GM18519 (cell line): Measurements from ENCODE around the gene DDX6.
"Not testable (repeated sequence)": the region's sequence is repeated elsewhere in the genome, so short reads cannot be mapped to it uniquely, and the experiment has no call there.

ENCODE experiments used
- ATAC-seq: cut with Tn5 transposase; IDR thresholded peaks from one replicate; pipeline ENCODE4 v1.9.1; 2021; ENCODE audit warnings: mild to moderate bottlenecking, moderate library complexity; ENCODE audit not compliant: unreplicated experiment, low FRiP score

DDX6 gene

GRCh38 chr11:118748056-118748455 lies 42.9 kb downstream of the DDX6 start:
- ATAC-seq: no peak

GRCh38 chr11:118746988-118747585 lies 43.9 kb downstream of the DDX6 start:
- ATAC-seq: no peak

- no peak for ATAC-seq
These were observed 46.9 kb downstream of the DDX6 start for GRCh38 chr11:118744046-118744445.

GRCh38 chr11:118742304-118742703 lies 48.7 kb downstream of the DDX6 start:
- no peak for ATAC-seq

GRCh38 chr11:118740892-118741291 lies 50.1 kb downstream of the DDX6 start:
- ATAC-seq: no peak

GRCh38 chr11:118735203-118735602 lies 55.8 kb downstream of the DDX6 start:
- ATAC-seq: no peak

GRCh38 chr11:118734031-118734430 lies 56.9 kb downstream of the DDX6 start:
- no peak for ATAC-seq

GRCh38 chr11:118729753-118730152 lies 61.2 kb downstream of the DDX6 start:
- not testable (repeated sequence) for ATAC-seq

- ATAC-seq: not testable (repeated sequence)
These were observed 62.9 kb downstream of the DDX6 start for GRCh38 chr11:118728112-118728511.

GRCh38 chr11:118727721-118728066 lies 63.3 kb downstream of the DDX6 start:
- not testable (repeated sequence) for ATAC-seq

- not testable (repeated sequence) for ATAC-seq
These were observed 63.8 kb downstream of the DDX6 start for GRCh38 chr11:118727001-118727720.

GRCh38 chr11:118721478-118722015 lies 69.4 kb downstream of the DDX6 start:
- ATAC-seq: not testable (repeated sequence)

- not testable (repeated sequence) for ATAC-seq
These were observed 70.2 kb downstream of the DDX6 start for GRCh38 chr11:118720740-118721139.

- not testable (repeated sequence) for ATAC-seq
These were observed 70.9 kb downstream of the DDX6 start for GRCh38 chr11:118720078-118720477.

GRCh38 chr11:118718562-118718961 lies 72.4 kb downstream of the DDX6 start:
- not testable (repeated sequence) for ATAC-seq

GRCh38 chr11:118717733-118718132 lies 73.2 kb downstream of the DDX6 start:
- not testable (repeated sequence) for ATAC-seq

- ATAC-seq: not testable (repeated sequence)
These were observed 73.7 kb downstream of the DDX6 start for GRCh38 chr11:118717221-118717620.

- no peak for ATAC-seq
These were observed 75.1 kb downstream of the DDX6 start for GRCh38 chr11:118715837-118716260.

GRCh38 chr11:118715245-118715831 lies 75.6 kb downstream of the DDX6 start:
- ATAC-seq: no peak

GRCh38 chr11:118714816-118715215 lies 76.1 kb downstream of the DDX6 start:
- no peak for ATAC-seq

GRCh38 chr11:118714416-118714815 lies 76.5 kb downstream of the DDX6 start:
- not testable (repeated sequence) for ATAC-seq
